Caco-2 (cell line): ENCODE measurements around the gene KIF25. TPM values are rescaled to one million over a fixed set of nuclear protein-coding genes. Genes with fewer than 3 reads are reported as not detected.

Experiments used
- BruUV-seq: library from RNA; stranded (reverse); fragments of 400-500 nt; replicated peaks from 2 replicates; lab custom pipeline; 2021; lab: Mats Ljungman, UMichigan
- CTCF ChIA-PET: fragments of 300-600 bp; sonication (Branson Sonifier 250); formaldehyde crosslinking; loops from one replicate; lab custom pipeline; 2022; ENCODE audit warnings: antibody characterized with exemption; lab: Charles Lee
- POLR2A ChIA-PET: fragments of 300-600 bp; sonication (Branson Sonifier 250); formaldehyde crosslinking; loops from one replicate; lab custom pipeline; 2022; ENCODE audit warnings: antibody characterized with exemption; lab: Charles Lee
- DNase-seq, 2 experiments: peaks; one replicate each; pipeline versions ENCODE4 v3.0.0 to v3.0.0-alpha.2; 2020 to 2022
- H3K27me3 ChIP-seq: replicated peaks from 2 replicates; pipeline ENCODE4 v1.6.0; 2011; ENCODE audit warnings: low read length; ENCODE audit not compliant: control insufficient read depth, insufficient read depth
- H3K36me3 ChIP-seq: 2 replicates; pipeline ENCODE4 v1.5.1; 2011; ENCODE audit warnings: low read length; ENCODE audit not compliant: control insufficient read depth, insufficient read depth
- H3K4me1 ChIP-seq: fragments of 250-450 bp; sonication (Bioruptor Pico); 2 replicates; pipeline ENCODE4 v1.5.1; 2020; ENCODE audit warnings: mild to moderate bottlenecking
- H3K4me3 ChIP-seq: 2 replicates; pipeline ENCODE4 v1.5.1; 2011; ENCODE audit warnings: low read depth, mild to moderate bottlenecking, control low read depth, low read length
- H3K9me3 ChIP-seq: fragments of 250-450 bp; sonication (Bioruptor Pico); 2 replicates; pipeline ENCODE4 v1.5.1; 2020; ENCODE audit warnings: mild to moderate bottlenecking, moderate library complexity
- H3K27ac Mint-ChIP-seq: one replicate; pipeline ENCODE4 v1.8.0; 2022; ENCODE audit warnings: mixed read lengths; ENCODE audit not compliant: unreplicated experiment
- H3K27me3 Mint-ChIP-seq: one replicate; pipeline ENCODE4 v1.8.0; 2022; ENCODE audit warnings: mixed read lengths; ENCODE audit not compliant: insufficient read depth, unreplicated experiment
- H3K36me3 Mint-ChIP-seq: one replicate; pipeline ENCODE4 v1.8.0; 2022; ENCODE audit warnings: mild to moderate bottlenecking, mixed read lengths; ENCODE audit not compliant: insufficient read depth, unreplicated experiment
- H3K4me1 Mint-ChIP-seq: one replicate; pipeline ENCODE4 v1.8.0; 2022; ENCODE audit warnings: low read depth, mixed read lengths; ENCODE audit not compliant: unreplicated experiment
- H3K4me3 Mint-ChIP-seq: one replicate; pipeline ENCODE4 v1.8.0; 2022; ENCODE audit warnings: mild to moderate bottlenecking, moderate library complexity, mixed read lengths; ENCODE audit not compliant: unreplicated experiment
- H3K9me3 Mint-ChIP-seq: one replicate; pipeline ENCODE4 v1.8.0; 2022; ENCODE audit warnings: mixed read lengths; ENCODE audit not compliant: unreplicated experiment
- CTCF ChIP-seq, 2 experiments: fragments of 200-600 bp in 1 of 2; IDR thresholded peaks; 1 replicate in 1 of 2; 2 replicates in 1 of 2; pipeline versions ENCODE4 v1.5.1 to v1.8.0; 2011 to 2022; ENCODE audit warnings: antibody characterized with exemption in 1 of 2, control low read depth in 1 of 2, inconsistent platforms in 1 of 2, low read depth in 1 of 2, low read length in 1 of 2, mild to moderate bottlenecking in 1 of 2, moderate library complexity in 1 of 2; ENCODE audit not compliant: insufficient read depth in 1 of 2, severe bottlenecking in 1 of 2, unreplicated experiment in 1 of 2
- intact Hi-C: fragments of 100-400 bp; cut with micrococcal nuclease; formaldehyde crosslinking; loops from one replicate; pipeline ENCODE4 v1.10.0; 2022; ENCODE audit not compliant: unreplicated experiment
- total RNA-seq: library from RNA; stranded (reverse); gene quantifications from 2 replicates; pipeline ENCODE4 v1.2.3, GENCODE V29; 2022

KIF25 gene
- total RNA-seq, 1 experiment from 2014 or later: not detected

- Mint-ChIP-seq H3K36me3 (peaks cover 74% of the 10 kb centered on the region), H3K4me1 (peaks cover 33% of the 10 kb centered on the region), H3K9me3 (no peaks in the 10 kb centered on the region), H3K4me3 (no peak overlapping the region), H3K27ac (no peak overlapping the region), H3K27me3 (no peaks in the 10 kb centered on the region)
- intact Hi-C loops: no loop called here
- H3K4me1 ChIP-seq: peaks cover 11% of the 10 kb centered on the region
- H3K27me3 ChIP-seq: no peaks in the 10 kb centered on the region
- DNase-seq: no peak
- no peak for TF ChIP-seq CTCF (IDR thresholded peaks at IDR 0.05; ENCODE audit: insufficient read depth in 1 of 2, low read depth in 1 of 2, low read length in 1 of 2, severe bottlenecking in 1 of 2, unreplicated experiment in 1 of 2)
- no peaks in the 10 kb centered on the region for H3K9me3 ChIP-seq
- no peak overlapping the region for H3K4me3 ChIP-seq
- ChIA-PET POLR2A (no interaction called here), CTCF (no interaction called here)
- no TSS peak for BruUV-seq
- H3K36me3 ChIP-seq: peaks cover 4% of the 10 kb centered on the region
These were observed 43.9 kb upstream of the KIF25 start for GRCh38 chr6:167953551-167953950.

- H3K36me3 ChIP-seq: peaks cover 2% of the 10 kb centered on the region
- peaks cover 27% of the 10 kb centered on the region for H3K4me1 Mint-ChIP-seq
- POLR2A ChIA-PET: no interaction called here
- H3K27me3 Mint-ChIP-seq: no peaks in the 10 kb centered on the region
- H3K27ac Mint-ChIP-seq: no peak overlapping the region
- no peaks in the 10 kb centered on the region for H3K9me3 Mint-ChIP-seq
- no peaks in the 10 kb centered on the region for H3K27me3 ChIP-seq
- DNase-seq: no peak
- H3K36me3 Mint-ChIP-seq: peaks cover 73% of the 10 kb centered on the region
- no peak overlapping the region for H3K4me3 ChIP-seq
- BruUV-seq: no TSS peak
- intact Hi-C loops: no loop called here
- no peak for TF ChIP-seq CTCF (IDR thresholded peaks at IDR 0.05; ENCODE audit: insufficient read depth in 1 of 2, low read depth in 1 of 2, low read length in 1 of 2, severe bottlenecking in 1 of 2, unreplicated experiment in 1 of 2)
- no peaks in the 10 kb centered on the region for H3K9me3 ChIP-seq
- peaks cover 11% of the 10 kb centered on the region for H3K4me1 ChIP-seq
- H3K4me3 Mint-ChIP-seq: no peak overlapping the region
- CTCF ChIA-PET: no interaction called here
These were observed 43.3 kb upstream of the KIF25 start for GRCh38 chr6:167954151-167954550.

GRCh38 chr6:167956491-167956890 lies 41.0 kb upstream of the KIF25 start:
- H3K27me3 Mint-ChIP-seq: no peaks in the 10 kb centered on the region
- peaks cover 58% of the 10 kb centered on the region for H3K36me3 Mint-ChIP-seq
- peaks cover 31% of the 10 kb centered on the region for H3K4me1 Mint-ChIP-seq
- H3K4me1 ChIP-seq: peaks cover 18% of the 10 kb centered on the region
- H3K4me3 ChIP-seq: no peak overlapping the region
- peak overlapping the region; percentile 86 for H3K27ac Mint-ChIP-seq
- H3K36me3 ChIP-seq: peaks cover 2% of the 10 kb centered on the region
- no peak overlapping the region for H3K4me3 Mint-ChIP-seq
- TF ChIP-seq CTCF (IDR thresholded peaks at IDR 0.05; ENCODE audit: insufficient read depth in 1 of 2, low read depth in 1 of 2, low read length in 1 of 2, severe bottlenecking in 1 of 2, unreplicated experiment in 1 of 2): no peak
- no TSS peak for BruUV-seq
- ChIA-PET CTCF (no interaction called here), POLR2A (no interaction called here)
- no peak for DNase-seq
- H3K9me3 Mint-ChIP-seq: no peaks in the 10 kb centered on the region
- intact Hi-C loops: no loop called here
- no peaks in the 10 kb centered on the region for H3K27me3 ChIP-seq
- H3K9me3 ChIP-seq: no peaks in the 10 kb centered on the region
